ENCODE measurements around the gene CNGA3.

CNGA3 gene

GRCh38 chr2:98310010-98310409, 36.2 kb upstream of the CNGA3 start:
- no peak for DNase-seq (ENCODE audit: low read depth in 1 of 2, low spot score in 1 of 2)
- peaks cover 5% of the 10 kb centered on the region for H3K27me3 ChIP-seq (ENCODE audit: insufficient read depth, poor library complexity, severe bottlenecking)

DNA sequence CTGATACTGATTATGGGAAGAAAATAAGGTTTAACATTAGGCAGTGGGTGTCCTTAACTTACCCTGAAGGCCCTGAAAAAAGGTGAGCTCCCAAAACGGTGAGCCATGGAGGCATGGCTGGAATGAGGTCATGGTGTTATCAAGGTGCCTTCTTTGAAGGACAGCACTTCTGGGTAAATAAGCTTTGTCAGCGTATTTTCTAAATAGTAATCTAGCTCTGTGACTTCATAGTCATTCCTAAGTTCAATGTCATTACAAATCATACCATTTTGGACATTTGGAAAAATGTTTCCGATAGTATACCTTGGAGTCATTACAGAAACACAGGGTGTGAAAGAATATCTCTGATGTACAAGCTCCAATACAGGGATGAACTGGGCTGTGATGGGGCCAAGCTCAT, 35.2 kb upstream of the CNGA3 start:
- Histone ChIP-seq H3K27me3 (ENCODE audit: insufficient read depth, poor library complexity, severe bottlenecking) (peaks cover 5% of the 10 kb centered on the region), H3K27ac (replicated peaks) (no peak overlapping the region), H3K4me3 (replicated peaks; ENCODE audit: insufficient read depth, low read length) (no peak overlapping the region)
- TF ChIP-seq REST (IDR thresholded peaks at IDR 0.05; ENCODE audit: insufficient replicate concordance, low read depth), result no peak
- TF ChIP-seq GABPA (IDR thresholded peaks at IDR 0.05; ENCODE audit: low read depth), result no peak
- no peak for TF ChIP-seq POLR2AphosphoS5 (IDR thresholded peaks at IDR 0.05; ENCODE audit: low read depth)
- DNase-seq (ENCODE audit: low read depth in 1 of 2, low spot score in 1 of 2), result no peak

More at GRCh38 chr2:98310010-98310409, 36.2 kb upstream of the CNGA3 start:
- TF ChIP-seq SPI1 (IDR thresholded peaks at IDR 0.05; ENCODE audit: borderline replicate concordance, low read depth) (no peak), REST (IDR thresholded peaks at IDR 0.05; ENCODE audit: insufficient replicate concordance, low read depth) (no peak), POLR2AphosphoS5 (IDR thresholded peaks at IDR 0.05; ENCODE audit: low read depth) (no peak), GABPA (IDR thresholded peaks at IDR 0.05; ENCODE audit: low read depth) (no peak)
- TF ChIP-seq, protein P1, sequence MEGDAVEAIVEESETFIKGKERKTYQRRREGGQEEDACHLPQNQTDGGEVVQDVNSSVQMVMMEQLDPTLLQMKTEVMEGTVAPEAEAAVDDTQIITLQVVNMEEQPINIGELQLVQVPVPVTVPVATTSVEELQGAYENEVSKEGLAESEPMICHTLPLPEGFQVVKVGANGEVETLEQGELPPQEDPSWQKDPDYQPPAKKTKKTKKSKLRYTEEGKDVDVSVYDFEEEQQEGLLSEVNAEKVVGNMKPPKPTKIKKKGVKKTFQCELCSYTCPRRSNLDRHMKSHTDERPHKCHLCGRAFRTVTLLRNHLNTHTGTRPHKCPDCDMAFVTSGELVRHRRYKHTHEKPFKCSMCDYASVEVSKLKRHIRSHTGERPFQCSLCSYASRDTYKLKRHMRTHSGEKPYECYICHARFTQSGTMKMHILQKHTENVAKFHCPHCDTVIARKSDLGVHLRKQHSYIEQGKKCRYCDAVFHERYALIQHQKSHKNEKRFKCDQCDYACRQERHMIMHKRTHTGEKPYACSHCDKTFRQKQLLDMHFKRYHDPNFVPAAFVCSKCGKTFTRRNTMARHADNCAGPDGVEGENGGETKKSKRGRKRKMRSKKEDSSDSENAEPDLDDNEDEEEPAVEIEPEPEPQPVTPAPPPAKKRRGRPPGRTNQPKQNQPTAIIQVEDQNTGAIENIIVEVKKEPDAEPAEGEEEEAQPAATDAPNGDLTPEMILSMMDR (IDR thresholded peaks at IDR 0.05; ENCODE audit: insufficient read depth, low read length), result no peak
- H3K4me3 ChIP-seq (replicated peaks; ENCODE audit: insufficient read depth, low read length), result no peak overlapping the region
- H3K27ac ChIP-seq (replicated peaks), result no peak overlapping the region

DNA sequence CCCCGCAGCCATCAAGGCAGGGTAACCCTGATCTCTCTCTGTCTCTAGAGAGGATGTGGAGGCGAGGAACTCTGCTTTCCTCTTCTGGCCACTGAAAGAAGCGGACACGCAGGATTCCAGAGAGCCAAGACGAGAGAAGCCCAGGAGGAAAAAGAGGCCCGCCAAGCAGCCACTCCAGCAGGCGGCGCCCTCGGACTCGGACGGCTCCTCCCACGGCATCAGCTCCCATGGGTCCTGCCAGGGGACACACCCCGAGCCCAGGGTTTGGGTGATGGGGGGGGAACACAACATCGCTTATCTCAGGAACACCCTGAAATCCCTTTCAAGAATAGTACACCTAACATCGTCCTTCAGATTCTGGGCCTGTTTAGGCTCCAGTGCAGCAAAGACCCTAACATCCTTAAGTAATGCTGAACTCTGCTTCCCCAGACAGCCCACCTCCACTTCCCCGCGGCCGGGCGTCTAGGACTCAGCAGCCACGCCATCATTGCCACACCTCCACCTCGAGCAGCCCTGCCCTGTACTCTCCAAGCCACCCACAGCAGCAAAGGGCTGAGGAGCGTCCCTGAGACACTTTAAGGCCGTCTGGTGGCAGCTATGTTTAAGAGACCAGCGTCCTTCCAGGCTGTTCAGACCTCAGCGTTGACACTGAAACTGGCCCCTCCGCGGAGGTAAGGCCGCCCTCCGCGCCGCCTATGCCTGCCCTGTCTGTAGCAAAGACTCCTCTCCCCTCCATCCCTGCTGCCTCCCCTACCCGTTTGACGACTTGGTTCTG, 34.3 kb upstream of the CNGA3 start:
- Histone ChIP-seq H3K27ac (replicated peaks) (no peak overlapping the region), H3K27me3 (ENCODE audit: insufficient read depth, poor library complexity, severe bottlenecking) (peaks cover 5% of the 10 kb centered on the region), H3K4me3 (replicated peaks; ENCODE audit: insufficient read depth, low read length) (no peak overlapping the region)
- TF ChIP-seq, protein P1 (IDR thresholded peaks at IDR 0.05; ENCODE audit: insufficient read depth, low read length), result no peak
- TF ChIP-seq REST (IDR thresholded peaks at IDR 0.05; ENCODE audit: insufficient replicate concordance, low read depth), result no peak
- TF ChIP-seq SPI1 (IDR thresholded peaks at IDR 0.05; ENCODE audit: borderline replicate concordance, low read depth), result no peak
- TF ChIP-seq POLR2AphosphoS5 (IDR thresholded peaks at IDR 0.05; ENCODE audit: low read depth), result no peak
- TF ChIP-seq GABPA (IDR thresholded peaks at IDR 0.05; ENCODE audit: low read depth), result no peak
- DNase-seq (ENCODE audit: low read depth in 1 of 2, low spot score in 1 of 2), result no peak

All from HL-60 (cell line).